ENCODE data around the gene ARHGAP26.

The ARHGAP26 gene

DNA sequence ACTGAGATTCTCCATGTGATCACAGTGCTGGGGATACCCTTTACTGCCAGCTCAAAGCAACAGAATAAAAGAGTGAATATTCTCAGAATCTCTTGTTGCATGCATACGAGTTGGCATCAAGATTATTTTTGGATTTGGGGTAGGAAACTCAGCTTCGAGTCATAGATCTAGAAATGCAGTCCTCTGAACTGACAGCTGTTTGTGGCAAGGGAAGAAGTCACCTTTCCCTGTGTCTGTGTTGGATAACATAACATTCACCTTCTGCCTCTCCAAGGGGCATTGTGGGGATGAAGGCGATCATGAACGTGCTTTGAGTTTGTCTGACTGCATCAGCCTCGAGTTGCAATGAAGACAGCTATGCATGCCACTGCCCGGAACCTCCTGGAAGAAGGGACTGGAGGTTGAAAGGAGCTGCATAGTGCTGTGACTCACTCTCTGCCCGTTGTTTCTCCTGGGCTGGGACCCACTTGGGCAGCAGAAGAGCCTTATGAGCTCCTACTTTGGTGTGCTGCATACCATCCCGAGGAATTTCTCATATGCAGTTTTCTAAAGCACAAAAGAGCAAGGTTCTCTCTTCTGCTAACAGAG lies 231.7 kb downstream of the ARHGAP26 start:
- DNase-seq, result peak; percentile 55

GRCh38 chr5:143002459-143003327 lies 232.5 kb downstream of the ARHGAP26 start:
- peak; percentile 94 for DNase-seq

DNA sequence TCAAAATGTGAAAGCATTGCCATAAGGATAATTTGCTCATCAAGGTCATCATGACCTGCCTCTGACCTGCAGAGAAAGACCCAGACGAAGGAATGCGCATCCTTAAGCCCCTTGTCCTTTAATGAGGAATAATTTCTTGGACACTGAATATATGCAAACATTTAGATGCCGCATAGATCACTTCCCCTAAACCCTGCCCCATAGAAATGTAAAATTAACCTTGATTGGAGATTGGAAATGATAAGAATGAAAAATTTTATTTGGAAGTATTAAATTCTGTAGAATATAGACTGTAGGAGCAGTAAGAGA lies 233.1 kb downstream of the ARHGAP26 start:
- DNase-seq, result no peak

GRCh38 chr5:143004361-143005145 lies 234.4 kb downstream of the ARHGAP26 start:
- peak; percentile 41 for DNase-seq

GRCh38 chr5:143006501-143006900 lies 236.3 kb downstream of the ARHGAP26 start:
- DNase-seq, result peak; percentile 37

DNA sequence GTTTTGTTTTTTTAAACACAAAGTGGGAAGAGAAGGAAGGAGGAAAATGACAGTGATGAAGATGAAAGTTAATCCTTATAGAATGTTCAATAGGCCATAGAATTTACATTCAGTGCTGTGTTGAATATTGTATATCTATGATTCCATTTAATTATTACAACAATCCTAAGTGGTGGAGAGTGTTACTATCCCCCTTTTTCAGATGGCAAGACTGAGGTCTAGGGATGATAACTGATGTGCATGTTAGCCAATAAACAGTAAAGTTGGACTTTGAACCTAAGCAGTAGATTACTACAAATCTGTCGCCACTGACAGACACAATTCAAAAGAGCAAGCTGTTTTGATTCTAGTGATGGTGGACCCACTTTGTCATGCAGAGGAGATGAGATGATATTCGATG lies 237.9 kb downstream of the ARHGAP26 start:
- DNase-seq, result no peak

- peak; percentile 96 for DNase-seq
Measured at GRCh38 chr5:143008809-143009521, 238.8 kb downstream of the ARHGAP26 start.

DNA sequence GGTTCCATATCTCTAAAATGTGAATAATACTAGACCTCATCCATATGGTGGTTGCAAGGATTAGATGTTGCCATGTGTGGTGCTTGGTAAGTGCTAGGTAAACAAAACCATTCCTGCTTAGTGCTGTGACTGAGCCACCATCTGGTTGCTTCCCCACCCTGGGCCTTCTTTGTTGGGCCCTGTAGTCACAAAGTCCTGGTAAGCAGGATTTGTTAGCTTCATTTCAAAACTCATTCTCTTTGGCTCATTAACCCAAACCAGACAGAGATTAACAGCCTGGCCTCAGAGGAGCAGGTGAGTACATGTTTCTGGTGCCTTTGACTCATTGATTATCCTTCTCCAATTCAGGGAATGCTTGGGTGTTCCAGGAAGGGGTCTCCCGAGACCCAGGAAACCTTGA lies 240.2 kb downstream of the ARHGAP26 start:
- no peak for DNase-seq

DNA sequence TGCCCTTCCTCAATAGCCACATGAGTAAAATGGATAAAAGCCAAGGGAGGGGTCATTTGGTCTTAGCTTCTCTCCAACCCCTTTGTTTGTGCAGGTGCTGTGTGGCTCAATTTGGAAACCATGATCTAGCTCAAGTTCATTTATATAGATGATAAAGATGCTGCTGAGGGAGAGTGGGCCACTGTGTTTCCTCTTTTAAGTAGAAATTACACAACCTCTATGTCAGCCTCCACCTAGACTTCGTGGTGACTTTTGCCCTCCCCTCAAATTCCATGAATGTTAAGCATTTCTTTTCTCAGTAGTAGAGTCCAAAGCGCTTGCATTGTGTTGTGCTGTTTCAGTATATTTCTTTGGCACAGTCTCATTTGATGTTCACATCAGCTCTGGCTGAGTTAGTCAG lies 241.4 kb downstream of the ARHGAP26 start:
- no peak for DNase-seq

DNA sequence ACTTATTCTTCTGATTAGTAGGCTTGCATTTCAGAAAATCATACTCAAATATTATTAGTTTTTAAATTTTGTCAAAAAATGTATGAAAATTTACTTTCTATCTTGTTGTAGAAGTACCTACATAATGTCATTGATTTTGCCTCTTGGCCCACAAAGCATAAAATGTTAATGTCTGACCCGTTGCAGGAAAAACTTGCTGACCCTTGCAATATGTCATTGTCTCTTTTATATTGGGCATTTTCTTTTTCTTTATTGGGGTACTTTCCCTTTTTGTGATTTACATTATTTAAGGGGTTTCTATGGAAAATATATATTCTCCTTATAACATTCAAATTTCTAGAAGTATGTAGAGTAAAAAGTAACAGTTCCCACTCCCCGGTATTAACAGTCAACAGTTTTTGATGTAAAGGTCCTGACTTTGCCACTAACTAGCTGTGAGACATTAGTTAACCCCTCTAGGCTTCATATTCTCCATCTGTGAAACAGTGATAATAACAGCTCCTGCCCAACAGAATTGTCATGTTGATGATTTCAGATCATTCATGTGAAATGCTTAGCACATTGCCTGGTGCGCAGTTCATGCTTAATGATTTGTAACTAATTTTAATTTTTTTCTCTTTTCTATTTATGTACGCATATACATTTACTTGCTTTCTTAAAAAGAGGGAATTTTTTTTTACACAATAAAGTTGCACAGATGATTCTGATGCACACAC lies 243.2 kb downstream of the ARHGAP26 start:
- DNase-seq, result no peak

- no peak for DNase-seq
Measured at GRCh38 chr5:143014017-143014651, 244.0 kb downstream of the ARHGAP26 start.

GRCh38 chr5:143016777-143017516 lies 246.8 kb downstream of the ARHGAP26 start:
- peak; percentile 50 for DNase-seq

- no peak for DNase-seq
Measured at GRCh38 chr5:143017541-143017940, 247.4 kb downstream of the ARHGAP26 start.

DNA sequence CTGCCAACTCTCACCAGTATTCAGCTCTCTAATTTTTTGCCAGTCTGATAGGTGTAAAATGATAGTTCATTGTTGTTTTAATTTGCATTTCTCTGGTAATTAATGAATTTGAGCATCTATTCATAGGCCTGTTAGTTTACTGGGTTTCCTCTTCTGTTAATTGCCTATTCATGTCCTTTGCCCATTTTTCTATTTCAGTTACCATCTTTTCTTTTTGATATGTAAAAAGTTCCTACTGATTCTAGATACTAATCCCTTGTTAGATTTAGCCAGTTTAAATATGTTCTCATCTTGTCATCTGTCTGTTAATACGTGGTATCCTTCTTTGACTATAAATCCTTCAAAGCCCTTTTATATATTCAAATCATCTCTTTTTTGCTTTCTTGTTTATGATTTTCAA lies 247.8 kb downstream of the ARHGAP26 start:
- no peak for DNase-seq

DNA sequence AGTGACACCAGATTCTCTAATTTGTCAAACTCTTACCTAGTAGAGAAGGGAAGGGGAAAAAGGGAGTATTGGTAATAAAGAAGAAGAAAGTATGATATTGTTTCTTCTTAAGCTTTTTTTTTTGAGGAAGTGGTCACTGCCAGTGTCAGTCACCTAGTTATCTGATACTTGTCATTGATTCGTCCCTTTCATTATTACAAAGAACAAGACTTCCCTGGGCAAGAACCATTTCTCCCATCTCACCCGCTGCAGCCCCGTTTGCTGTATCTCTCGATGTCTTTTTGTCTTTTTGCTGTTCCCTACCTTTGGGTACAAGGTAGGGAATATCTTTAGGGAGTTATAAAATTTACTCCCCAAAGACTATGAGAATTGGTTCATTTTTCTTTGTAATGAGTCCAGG lies 249.0 kb downstream of the ARHGAP26 start:
- no peak for DNase-seq

DNA sequence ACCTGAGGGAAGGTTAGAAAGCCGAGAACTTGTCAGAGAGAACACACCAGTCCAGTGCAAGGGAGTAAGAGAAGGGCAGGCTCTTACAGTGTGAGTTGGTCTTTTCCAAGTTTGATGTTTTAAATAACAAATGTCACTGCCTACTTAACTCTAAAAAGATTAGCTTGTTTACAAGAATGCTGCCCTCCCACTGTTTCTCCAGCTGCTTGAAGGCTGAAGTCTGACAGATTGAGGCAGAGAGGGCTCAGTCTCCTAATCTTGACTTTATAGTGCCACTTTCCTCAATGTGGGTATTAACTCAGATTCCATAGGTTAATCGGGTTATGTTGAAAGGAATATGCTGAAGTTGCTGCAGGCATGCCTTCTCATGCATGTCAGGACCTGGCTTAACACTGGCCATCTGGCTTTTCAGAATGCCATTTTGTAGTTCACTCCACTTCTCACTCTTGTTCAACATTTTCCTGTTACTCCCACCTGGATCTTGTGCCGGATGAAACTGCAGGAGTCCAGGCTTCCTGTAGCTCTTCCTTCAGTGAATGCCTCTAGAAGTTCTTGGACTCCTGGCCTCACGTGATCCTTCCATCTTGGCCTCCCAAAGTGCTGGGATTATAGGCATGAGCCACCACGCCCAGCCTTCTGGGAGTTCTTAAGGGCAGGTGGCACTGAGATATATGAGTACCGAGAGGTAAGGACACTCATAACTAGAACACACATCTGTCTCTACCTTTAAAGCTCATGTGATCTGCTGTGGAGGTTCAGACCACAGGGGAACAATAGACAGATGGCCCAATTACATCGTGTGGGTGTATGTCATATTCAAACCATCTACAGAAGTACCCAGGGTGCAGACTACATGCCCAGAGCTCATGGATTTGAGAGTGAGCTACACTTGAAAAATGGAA lies 249.7 kb downstream of the ARHGAP26 start:
- DNase-seq, result no peak

DNA sequence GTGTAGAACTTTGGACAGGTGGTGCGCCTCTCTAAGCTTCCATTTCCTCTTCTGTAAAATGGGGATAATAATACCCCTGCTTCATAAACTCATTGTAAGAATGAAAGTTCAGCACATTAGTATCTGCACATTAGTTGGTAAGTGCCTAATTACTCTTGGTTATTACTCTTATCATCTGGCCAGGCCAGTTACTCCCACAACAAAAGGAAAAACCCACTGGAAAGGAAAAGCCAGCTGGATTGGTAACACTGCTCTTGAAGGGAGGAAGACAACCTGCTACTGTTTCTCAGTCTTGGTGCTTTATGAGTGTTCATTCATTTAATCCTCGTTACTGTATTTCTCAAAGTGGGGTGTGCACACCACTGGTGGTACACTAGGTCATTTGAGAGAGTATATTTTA lies 251.4 kb downstream of the ARHGAP26 start:
- no peak for DNase-seq

DNA sequence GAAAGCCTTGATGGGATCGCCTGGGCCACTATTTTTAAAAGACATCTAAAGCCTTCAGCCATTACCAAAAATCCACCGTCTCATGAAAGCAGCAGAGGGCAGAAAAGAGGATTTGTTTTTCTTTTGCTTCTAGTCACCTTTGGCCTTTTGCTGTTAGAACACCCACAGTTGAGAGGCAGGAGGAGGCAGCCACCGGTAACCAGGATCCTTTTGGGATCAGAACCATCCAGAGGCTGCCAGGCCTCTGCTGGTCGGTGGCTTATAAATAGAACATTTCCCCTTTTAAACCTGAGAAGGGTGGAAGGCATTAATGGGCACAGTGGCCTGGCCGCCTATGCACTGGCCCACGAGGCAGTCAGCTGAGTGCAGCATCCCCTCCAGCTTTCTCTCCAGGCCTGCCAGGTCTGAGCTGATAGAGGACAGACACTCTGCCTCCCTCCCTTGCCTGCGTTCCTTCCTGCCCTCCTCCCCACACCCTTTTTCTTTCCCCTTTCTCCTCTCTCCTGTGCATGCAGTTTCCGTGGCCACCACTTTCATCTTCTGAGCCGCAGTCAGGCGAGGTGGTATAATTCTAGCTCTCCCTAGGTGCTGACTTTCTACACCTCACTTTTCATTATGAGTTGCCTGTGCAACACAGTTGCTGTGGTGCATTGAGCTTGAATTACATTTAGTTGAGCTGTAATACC lies 253.4 kb downstream of the ARHGAP26 start:
- DNase-seq, result no peak

GRCh38 chr5:143024228-143024920 lies 254.2 kb downstream of the ARHGAP26 start:
- DNase-seq, result no peak

Measured in suppressor macrophage treated with lipopolysaccharide for 4 hours (primary cell).